Upper lobe of left lung (tissue), 6 donors: ENCODE measurements around the gene LDB2. TPM values are rescaled to one million over a fixed set of nuclear protein-coding genes. Genes with fewer than 3 reads are reported as not detected.
A peak's percentile ranks its signal among the peaks of the same experiment; 100 is the strongest.

Experiments used
- ATAC-seq, 2 donors: fragments of 200-7000 bp; cut with Tn5 transposase; one replicate each; pipeline ENCODE4 v1.9.1; 2022; ENCODE audit warnings: mild to moderate bottlenecking in 2 of 2, moderate library complexity in 2 of 2; ENCODE audit not compliant: low FRiP score in 2 of 2
- DNase-seq, 2 donors: peaks; one replicate each; pipeline ENCODE4 v3.0.0-alpha.2; 2019 to 2020
- H3K27ac ChIP-seq, 4 donors: fragments of 200-600 bp; sonication (generic); one replicate each; pipeline ENCODE4 v1.5.1; 2016 to 2019
- H3K27me3 ChIP-seq, 4 donors: fragments of 200-600 bp; sonication (generic); one replicate each; pipeline ENCODE4 v1.5.1; 2017 to 2019
- H3K36me3 ChIP-seq, 4 donors: fragments of 200-600 bp; sonication (generic); one replicate each; pipeline ENCODE4 v1.5.1; 2016 to 2019
- H3K4me1 ChIP-seq, 4 donors: fragments of 200-600 bp; sonication (generic); one replicate each; pipeline ENCODE4 v1.5.1; 2018 to 2019
- H3K4me3 ChIP-seq, 4 donors: fragments of 200-600 bp; sonication (generic); one replicate each; pipeline ENCODE4 v1.5.1; 2017 to 2019; ENCODE audit warnings: mild to moderate bottlenecking in 2 of 4, moderate library complexity in 1 of 4
- H3K9me3 ChIP-seq, 4 donors: fragments of 200-600 bp; sonication (generic); one replicate each; pipeline ENCODE4 v1.5.1; 2018 to 2019
- CTCF ChIP-seq, 6 experiments: fragments of 450-650 bp in 4 of 6; fragments of 200-600 bp in 2 of 6; sonication (generic) in 2 of 6; IDR thresholded peaks; one replicate each; pipeline ENCODE4 v1.5.1; 2016 to 2019; ENCODE audit warnings: antibody characterized with exemption in 6 of 6
- EP300 ChIP-seq, 4 donors: sonication (generic); formaldehyde crosslinking; IDR thresholded peaks; one replicate each; pipeline ENCODE4 v1.5.1; 2017; ENCODE audit warnings: antibody characterized with exemption in 4 of 4, control low read depth in 2 of 4
- POLR2A ChIP-seq, 4 donors: fragments of 450-650 bp; IDR thresholded peaks; one replicate each; pipeline ENCODE4 v1.5.1; 2016 to 2017; ENCODE audit warnings: antibody characterized with exemption in 4 of 4, mild to moderate bottlenecking in 2 of 4
- POLR2AphosphoS5 ChIP-seq, 2 donors: sonication (generic); formaldehyde crosslinking; IDR thresholded peaks; one replicate each; pipeline ENCODE4 v1.5.1; 2017; ENCODE audit warnings: antibody characterized with exemption in 2 of 2
- WGBS, 2 donors: methylation state at CpG; one replicate each; pipeline ENCODE4 v1.1.5; 2017 to 2018; 5-methylcytosine and 5-hydroxymethylcytosine counted together
- total RNA-seq, 6 donors: library from RNA; depleted of rRNA in 4 of 6; stranded (reverse); fragments of >200 nt in 4 of 6; gene quantifications; one replicate each; pipeline versions ENCODE4 v1.1.0 to v1.2.1, GENCODE V29; 2016 to 2021
- donor health status: DM: no; HTN: no; CAD: no; lungs with moderate emphysema.
- donor health status: DM: no; HTN: yes; CAD: no; lungs with severe emphysema.

The LDB2 gene
- total RNA-seq, 6 donors from 2014 or later, result 34.6 to 94.4 (median 45.9) TPM

- H3K27ac ChIP-seq, result peak overlapping the region; percentile 55 to 92 (median 78)
- 26 to 34% methylated on average over 6 to 7 of the region's 7 CpGs for WGBS, 2 donors
- H3K27me3 ChIP-seq, result no peaks in the 10 kb centered on the region
- no peak for TF ChIP-seq EP300 (IDR thresholded peaks at IDR 0.05)
- TF ChIP-seq POLR2AphosphoS5 (IDR thresholded peaks at IDR 0.05), result no peak
- TF ChIP-seq CTCF (IDR thresholded peaks at IDR 0.05), result no peak
- no peak for TF ChIP-seq POLR2A (IDR thresholded peaks at IDR 0.05)
- no peak for ATAC-seq
- peak overlapping the region; percentile 41 to 49 (median 46) for H3K4me3 ChIP-seq
- H3K4me1 ChIP-seq, result peaks cover 0 to 8% (median 0%) of the 10 kb centered on the region in 4 donors
- no peaks in the 10 kb centered on the region for H3K36me3 ChIP-seq
- no peak for DNase-seq
- H3K9me3 ChIP-seq, result no peaks in the 10 kb centered on the region
These were observed 1.3 kb downstream of the LDB2 start for GRCh38 chr4:16896881-16897750.

- Histone ChIP-seq H3K9me3 (no peaks in the 10 kb centered on the region), H3K27ac (peak overlapping the region; percentile 17 to 92 (median 58)), H3K4me3 (peak overlapping the region in 2 of 4 donors; percentile 46 to 49), H3K36me3 (no peaks in the 10 kb centered on the region), H3K27me3 (no peaks in the 10 kb centered on the region), H3K4me1 (peaks cover 0 to 19% (median 7%) of the 10 kb centered on the region in 4 donors)
- no peak for ATAC-seq
- WGBS, 2 donors, result 65 to 71% methylated on average over 1 of the region's 1 CpG
- TF ChIP-seq POLR2AphosphoS5 (IDR thresholded peaks at IDR 0.05) (no peak), EP300 (IDR thresholded peaks at IDR 0.05) (no peak), CTCF (IDR thresholded peaks at IDR 0.05) (no peak), POLR2A (IDR thresholded peaks at IDR 0.05) (no peak)
- DNase-seq, result no peak
These were observed 4.0 kb downstream of the LDB2 start for GRCh38 chr4:16894406-16894805.

GRCh38 chr4:16893141-16893651, 5.2 kb downstream of the LDB2 start:
- 9 to 14% methylated on average over 2 of the region's 2 CpGs for WGBS, 2 donors
- Histone ChIP-seq H3K4me3 (peak overlapping the region in 2 of 4 donors; percentile 46 to 49), H3K36me3 (peaks cover 0 to under 1% (median 0%) of the 10 kb centered on the region in 4 donors), H3K27me3 (no peaks in the 10 kb centered on the region), H3K9me3 (no peaks in the 10 kb centered on the region), H3K27ac (peak overlapping the region in 3 of 4 donors; percentile 17 to 92 (median 79)), H3K4me1 (peaks cover 0 to 16% (median 7%) of the 10 kb centered on the region in 4 donors)
- TF ChIP-seq EP300 (IDR thresholded peaks at IDR 0.05) (no peak), POLR2AphosphoS5 (IDR thresholded peaks at IDR 0.05) (no peak), POLR2A (IDR thresholded peaks at IDR 0.05) (no peak), CTCF (IDR thresholded peaks at IDR 0.05) (no peak)
- DNase-seq (no peak), ATAC-seq (no peak)

- Histone ChIP-seq H3K4me1 (peaks cover 0 to 16% (median 7%) of the 10 kb centered on the region in 4 donors), H3K27ac (peak overlapping the region in 3 of 4 donors; percentile 5 to 92 (median 49)), H3K4me3 (no peak overlapping the region), H3K36me3 (peaks cover 0 to 5% (median 0%) of the 10 kb centered on the region in 4 donors), H3K27me3 (no peaks in the 10 kb centered on the region), H3K9me3 (no peaks in the 10 kb centered on the region)
- ATAC-seq (no peak), DNase-seq (no peak)
- TF ChIP-seq CTCF (IDR thresholded peaks at IDR 0.05), result no peak
- no peak for TF ChIP-seq POLR2A (IDR thresholded peaks at IDR 0.05)
- no peak for TF ChIP-seq EP300 (IDR thresholded peaks at IDR 0.05)
- TF ChIP-seq POLR2AphosphoS5 (IDR thresholded peaks at IDR 0.05), result no peak
- 63 to 80% methylated on average over 1 to 2 of the region's 2 CpGs for WGBS, 2 donors
These were observed 7.8 kb downstream of the LDB2 start for GRCh38 chr4:16890651-16891050.
